Melanocyte of skin (primary cell): ENCODE measurements around the gene SLC2A1. TPM values are rescaled to one million over a fixed set of nuclear protein-coding genes. Genes with fewer than 3 reads are reported as not detected.

Experiments
- small RNA-seq, 2 donors: library from RNA; depleted of rRNA; stranded (forward); fragments of <200 nt; gene quantifications; one replicate each; pipeline ENCODE3, GENCODE V24; 2012
- total RNA-seq, 2 donors: library from RNA; depleted of rRNA; stranded (reverse); fragments of >200 nt; gene quantifications; 2 replicates each; pipeline ENCODE4 v1.2.3, GENCODE V29; 2012

Gene SLC2A1
- 10 to 100 TPM; 19.3 to 53.3 TPM for total RNA-seq

DNA sequence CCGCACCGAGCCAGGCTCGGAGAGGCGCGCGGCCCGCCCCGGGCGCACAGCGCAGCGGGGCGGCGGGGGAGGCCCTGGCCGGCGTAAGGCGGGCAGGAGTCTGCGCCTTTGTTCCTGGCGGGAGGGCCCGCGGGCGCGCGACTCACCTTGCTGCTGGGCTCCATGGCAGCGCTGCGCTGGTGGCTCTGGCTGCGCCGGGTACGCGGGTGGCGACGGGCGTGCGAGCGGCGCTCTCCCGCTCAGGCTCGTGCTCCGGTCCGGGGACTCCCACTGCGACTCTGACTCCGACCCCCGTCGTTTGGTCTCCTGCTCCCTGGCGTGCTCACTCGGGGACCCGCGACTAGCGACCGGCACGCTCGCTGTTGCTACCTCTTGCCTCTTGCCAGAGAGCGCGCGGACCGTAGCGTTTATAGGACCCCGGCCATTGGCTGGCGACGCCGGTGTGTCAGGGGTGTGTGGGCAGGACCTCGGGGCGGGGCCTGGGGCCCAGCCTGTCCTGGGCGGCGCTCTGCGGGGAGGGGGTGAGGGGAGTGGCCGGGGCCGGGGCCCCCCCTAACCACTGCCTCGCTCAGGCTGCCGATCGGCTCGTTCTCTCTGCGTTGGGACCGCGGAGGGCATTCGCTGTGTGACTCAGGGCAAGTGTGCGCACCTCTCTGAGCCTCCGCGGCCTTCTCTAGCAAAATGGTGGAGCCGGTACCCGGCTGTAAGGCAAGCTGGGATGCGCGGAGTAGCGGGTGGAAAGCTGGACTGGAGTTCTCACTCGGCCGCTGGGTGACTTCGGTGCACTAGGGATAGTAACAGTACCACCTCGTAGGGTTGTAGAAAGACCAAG lies at the start of gene SLC2A1:
TSS of gene SLC2A1 (minus strand) at position 381 of the 832 bp plus-strand sequence. CDS start at position 164, 217 bp downstream.

Small RNAs within 50 kb of the gene (small RNA-seq; reads per million reads assigned to genes)
- 0 reads per million in 2 donors for gene RNU6-880P

Other genes starting within 250 kb of the SLC2A1 start
- gene CLDN19, start 218.6 kb downstream of the SLC2A1 start, total RNA-seq: not detected
- 10 to 100 TPM; 44.0 to 66.3 TPM for gene P3H1, start 191.8 kb downstream of the SLC2A1 start, total RNA-seq
- gene C1orf50, start 191.6 kb downstream of the SLC2A1 start, total RNA-seq: 1 to 10 TPM; 2.1 to 2.3 TPM
- gene TMEM269, start 173.9 kb downstream of the SLC2A1 start, total RNA-seq: not detected
- 1 to 10 TPM; 3.3 to 8.6 TPM for gene ERMAP, start 141.7 kb downstream of the SLC2A1 start, total RNA-seq
- 10 to 100 TPM in 1 of 2 donors, 1 to 10 TPM in 1; 5.2 to 10.3 TPM for gene SVBP, start 141.5 kb downstream of the SLC2A1 start, total RNA-seq
- gene ZNF691, start 112.3 kb downstream of the SLC2A1 start, total RNA-seq: 1 to 10 TPM; 5.9 to 9.7 TPM
- gene EBNA1BP2, start 213.4 kb upstream of the SLC2A1 start, total RNA-seq: 100 to 1,000 TPM in 1 of 2 donors, 10 to 100 TPM in 1; 55.4 to 108 TPM
- gene CFAP57, start 213.5 kb upstream of the SLC2A1 start, total RNA-seq: not detected